Stimulated activated CD8-positive, alpha-beta memory T cell treated with anti-CD3 and anti-CD28 coated beads, Interleukin-7, amount 100 ng/mL, for 48 hours (primary cell): Measurements from ENCODE around the gene SETD5.
A peak's percentile ranks its signal among the peaks of the same experiment; 100 is the strongest.

Source experiments
- DNase-seq, 2 donors: peaks; one replicate each; pipeline ENCODE4 v3.0.0-alpha.2; 2020; ENCODE audit warnings: low read depth in 1 of 2; ENCODE audit errors: extremely low read depth in 1 of 2

The SETD5 gene

DNA sequence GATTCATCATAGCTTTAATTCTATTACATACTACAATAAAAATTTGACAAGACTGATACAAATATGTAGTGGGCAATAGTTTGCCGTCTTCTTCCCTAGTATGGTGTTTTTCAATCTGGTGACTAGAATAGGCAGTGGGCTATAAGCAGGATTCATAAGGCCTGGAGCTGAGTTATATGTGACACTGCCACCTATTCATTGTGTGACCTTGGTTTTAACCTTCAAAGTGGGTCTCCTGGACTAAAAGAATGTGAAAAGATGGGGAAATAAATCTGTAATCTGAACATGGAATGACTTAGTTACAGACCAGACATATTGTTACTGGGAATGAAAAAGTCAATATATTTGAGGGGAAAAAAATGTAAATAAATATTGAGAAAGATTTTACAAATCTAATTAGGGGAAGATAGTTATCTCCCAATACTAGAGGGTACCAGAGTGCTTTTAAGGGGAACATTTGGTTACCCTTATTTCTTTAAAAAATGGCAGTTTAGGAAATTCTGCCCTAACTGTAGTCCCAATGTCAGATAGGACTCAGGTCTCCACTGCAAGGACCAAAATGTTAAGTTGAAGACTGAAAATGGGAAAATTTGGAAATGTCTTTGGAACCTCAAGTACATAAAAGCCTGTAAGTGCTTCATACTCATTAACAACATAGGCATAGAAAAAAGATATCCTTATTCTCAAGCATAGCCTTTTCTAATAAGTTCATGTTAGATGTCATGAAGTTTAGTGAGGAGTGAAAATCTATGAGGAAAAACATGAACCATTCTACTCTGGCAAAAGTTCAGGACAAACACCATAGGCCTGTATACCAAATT lies 10.7 kb upstream of the SETD5 start:
- no peak for DNase-seq

- DNase-seq, result no peak
These were observed 10.1 kb upstream of the SETD5 start for GRCh38 chr3:9387322-9387655.

DNA sequence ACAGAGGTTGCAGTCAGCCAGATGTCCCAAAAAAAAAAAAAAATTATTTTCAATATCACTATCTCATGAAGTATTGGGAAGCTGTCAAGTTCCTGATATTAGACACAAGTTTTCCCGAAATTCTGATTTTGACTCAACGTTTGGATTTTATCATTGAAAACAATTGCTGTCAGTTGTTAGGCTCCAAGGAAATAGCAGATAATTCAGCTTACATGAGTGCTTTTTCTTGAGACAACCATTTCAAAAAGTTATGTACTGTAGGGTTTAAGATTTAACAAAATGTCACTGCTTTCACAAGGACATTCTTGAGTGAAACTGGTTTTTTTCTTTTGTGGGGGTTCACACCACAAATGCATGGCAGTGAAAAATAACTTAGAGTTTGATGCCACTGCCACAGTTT lies 9.3 kb upstream of the SETD5 start:
- no peak for DNase-seq

DNA sequence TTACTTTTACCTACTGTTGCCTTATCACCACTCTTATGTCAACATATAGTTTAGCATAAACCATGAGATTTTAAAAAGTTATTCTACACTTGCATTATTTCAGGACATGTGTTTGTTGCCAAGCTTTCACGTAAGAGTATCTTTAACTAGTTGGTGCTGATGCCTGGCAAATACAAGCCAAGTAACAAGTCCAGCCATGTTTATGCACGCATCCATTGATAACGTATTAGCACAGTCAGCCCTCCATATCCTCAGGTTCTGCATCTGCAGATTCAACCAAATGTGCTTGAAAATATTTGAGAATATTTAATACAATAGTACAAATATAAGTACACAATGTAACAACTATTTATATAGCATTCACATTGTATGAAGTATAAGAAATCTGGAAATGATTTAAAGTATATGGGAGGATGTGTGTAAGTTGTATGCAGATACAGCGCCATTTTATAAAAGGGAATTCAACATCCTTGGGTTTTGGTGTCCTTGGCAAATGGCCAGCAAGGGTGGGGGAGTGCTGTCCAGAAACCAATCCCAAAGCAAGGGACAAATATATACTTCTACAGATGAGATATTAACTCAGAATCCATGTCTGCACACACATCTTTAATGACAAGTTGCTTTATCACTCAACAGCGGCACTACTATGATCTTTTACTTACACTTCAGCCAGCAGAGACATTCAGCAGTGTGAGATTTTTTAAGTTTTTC lies 8.7 kb upstream of the SETD5 start:
- DNase-seq, result no peak

DNA sequence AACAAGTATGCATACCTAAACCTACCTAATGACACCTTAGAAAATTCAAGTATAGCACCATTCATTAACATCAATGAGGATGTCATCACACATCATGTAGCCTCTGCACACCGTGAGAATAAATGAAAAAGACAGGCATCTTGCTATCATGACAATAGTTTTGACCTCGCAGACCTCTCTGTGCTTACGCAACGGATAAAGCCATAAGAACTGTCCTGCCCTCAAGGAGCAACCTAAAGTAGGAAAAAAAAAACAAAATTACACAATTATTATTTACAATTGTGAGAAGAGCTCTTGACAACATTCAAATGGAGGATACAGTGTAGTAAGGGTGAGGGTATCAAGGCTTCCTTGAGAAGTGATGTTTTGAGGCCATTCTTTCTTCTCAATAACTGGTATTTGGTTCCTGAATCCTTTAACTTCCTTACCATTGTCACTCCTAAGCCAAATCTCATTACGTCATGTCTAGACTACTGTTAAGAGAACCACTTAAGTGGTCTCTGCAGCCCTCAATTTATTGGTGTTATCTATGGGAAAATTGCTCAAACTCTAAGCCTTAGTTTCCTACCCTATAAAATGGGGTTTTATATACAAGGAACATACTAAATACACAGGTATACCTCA lies 7.0 kb upstream of the SETD5 start:
- DNase-seq, result no peak

GRCh38 chr3:9392041-9392440 lies 5.4 kb upstream of the SETD5 start:
- DNase-seq, result no peak

DNA sequence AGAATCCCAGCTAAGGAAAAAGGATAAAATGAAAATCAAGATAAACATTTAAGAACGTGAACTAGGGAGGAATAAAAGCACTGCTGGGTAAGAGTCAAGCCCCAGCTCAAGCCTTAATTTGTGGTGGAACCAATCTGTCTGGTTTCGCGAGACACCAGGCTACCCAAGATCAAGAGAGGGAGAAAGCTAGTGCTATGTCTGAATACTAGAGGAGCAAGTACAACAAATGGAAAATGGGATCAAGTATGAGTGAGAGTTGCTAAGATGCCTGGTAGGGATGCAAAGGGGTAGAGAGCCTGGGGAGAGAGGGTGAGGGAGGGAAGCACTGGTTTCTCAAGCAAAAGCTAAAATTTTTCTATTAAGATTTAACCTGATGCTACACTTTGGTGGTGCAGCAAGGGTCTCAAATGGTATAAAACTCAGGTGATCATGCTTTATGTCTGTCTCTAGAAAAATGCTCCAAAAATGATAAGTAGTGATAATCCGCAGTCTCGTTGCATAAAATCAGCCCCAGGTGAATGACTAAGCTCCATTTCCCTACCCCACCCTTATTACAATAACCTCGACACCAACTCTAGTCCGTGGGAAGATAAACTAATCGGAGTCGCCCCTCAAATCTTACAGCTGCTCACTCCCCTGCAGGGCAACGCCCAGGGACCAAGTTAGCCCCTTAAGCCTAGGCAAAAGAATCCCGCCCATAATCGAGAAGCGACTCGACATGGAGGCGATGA lies 1.7 kb upstream of the SETD5 start:
- DNase-seq, result no peak

GRCh38 chr3:9396301-9396631 lies 1.1 kb upstream of the SETD5 start:
- DNase-seq, result peak in 1 of 2 donors; percentile 78

DNA sequence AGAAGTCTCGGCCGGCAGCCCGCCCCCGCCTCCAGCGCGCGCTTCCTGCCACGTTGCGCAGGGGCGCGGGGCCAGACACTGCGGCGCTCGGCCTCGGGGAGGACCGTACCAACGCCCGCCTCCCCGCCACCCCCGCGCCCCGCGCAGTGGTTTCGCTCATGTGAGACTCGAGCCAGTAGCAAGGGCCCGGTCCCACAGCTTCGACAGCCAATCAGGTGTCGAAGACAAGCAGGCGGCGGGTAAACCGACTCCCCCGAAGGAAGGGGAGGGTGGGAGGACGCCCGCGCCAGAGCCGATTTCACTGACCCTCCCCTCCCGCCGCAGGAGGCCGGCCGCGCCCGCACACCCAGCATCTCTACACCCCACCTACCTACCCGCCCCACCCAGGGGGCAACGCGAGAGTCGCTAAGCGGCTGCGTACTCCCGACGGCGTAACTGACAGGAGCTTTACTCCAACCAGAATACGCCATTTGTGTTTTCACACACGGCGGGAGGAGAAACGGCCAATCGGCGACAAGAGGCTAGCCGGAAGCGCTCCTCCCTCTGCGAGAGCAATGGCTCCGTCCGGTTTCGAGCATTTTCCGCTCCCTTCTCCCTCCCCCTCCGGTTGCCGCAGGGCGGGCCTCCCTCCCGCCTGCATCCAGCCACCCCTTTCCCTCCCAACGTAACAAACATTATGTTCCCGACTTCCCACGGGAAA lies 633 bp upstream of the SETD5 start:
- DNase-seq, result peak; percentile 94 to 97

GRCh38 chr3:9397906-9398699 lies 688 bp downstream of the SETD5 start:
- no peak for DNase-seq

GRCh38 chr3:9398700-9399336 lies 1.4 kb downstream of the SETD5 start:
- no peak for DNase-seq

GRCh38 chr3:9399337-9399703 lies 1.9 kb downstream of the SETD5 start:
- DNase-seq, result no peak

DNA sequence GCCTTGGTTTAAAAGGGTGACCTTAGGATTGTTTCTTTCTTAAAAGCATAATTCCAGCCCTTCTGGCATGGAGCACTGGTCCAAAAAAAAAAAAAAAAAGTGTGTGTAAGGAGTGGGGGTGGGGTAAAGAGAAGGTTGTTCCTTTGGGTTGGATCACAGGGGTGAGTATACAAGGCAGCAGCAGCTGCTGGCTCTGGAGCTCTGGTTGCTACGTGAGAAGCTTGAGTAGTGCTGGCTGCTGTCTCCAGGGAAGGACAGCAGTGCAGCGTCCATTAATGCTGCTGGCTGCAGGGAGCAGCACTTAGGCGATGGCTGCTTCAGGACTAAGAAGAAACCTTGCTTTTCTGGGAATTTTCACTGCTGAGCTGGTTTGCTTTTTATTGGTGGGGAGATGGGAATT lies 2.3 kb downstream of the SETD5 start:
- DNase-seq, result no peak

DNA sequence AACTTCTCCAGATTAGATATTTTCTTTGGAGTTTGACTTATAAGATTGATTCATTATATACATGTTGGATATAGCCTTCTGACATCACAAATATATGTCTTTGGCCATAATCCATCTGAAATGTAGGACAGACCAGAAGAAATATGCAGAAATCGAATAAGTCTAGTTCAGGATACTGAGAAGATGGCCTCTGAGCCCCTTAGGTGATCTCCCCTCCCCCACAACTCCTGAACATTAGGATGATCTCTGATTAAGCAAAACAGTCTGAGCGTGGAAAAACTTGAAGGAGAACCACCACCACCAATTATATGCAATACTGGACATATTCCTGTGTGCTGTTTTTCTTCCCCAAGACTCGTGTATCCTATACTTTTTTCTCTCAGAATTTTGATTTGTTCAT lies 3.2 kb downstream of the SETD5 start:
- DNase-seq, result no peak

DNA sequence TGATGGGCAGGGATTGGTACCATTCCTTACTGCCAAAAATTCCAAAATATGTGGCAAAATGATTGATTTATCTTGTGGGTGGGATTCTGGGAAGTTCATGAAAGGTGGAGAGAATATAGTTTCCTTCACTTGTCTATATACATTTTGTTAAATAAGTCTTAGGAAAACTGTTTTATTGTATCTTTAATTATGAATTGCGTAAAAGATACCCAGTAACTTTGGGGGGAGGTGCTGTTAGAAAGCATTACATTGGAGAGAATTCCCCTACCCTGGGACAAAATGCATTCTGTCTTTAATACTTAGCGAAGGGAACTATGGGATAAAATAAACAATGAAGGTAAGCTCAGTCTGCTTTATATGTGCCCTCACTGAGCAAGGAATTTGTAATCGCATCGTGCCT lies 4.6 kb downstream of the SETD5 start:
- no peak for DNase-seq

DNA sequence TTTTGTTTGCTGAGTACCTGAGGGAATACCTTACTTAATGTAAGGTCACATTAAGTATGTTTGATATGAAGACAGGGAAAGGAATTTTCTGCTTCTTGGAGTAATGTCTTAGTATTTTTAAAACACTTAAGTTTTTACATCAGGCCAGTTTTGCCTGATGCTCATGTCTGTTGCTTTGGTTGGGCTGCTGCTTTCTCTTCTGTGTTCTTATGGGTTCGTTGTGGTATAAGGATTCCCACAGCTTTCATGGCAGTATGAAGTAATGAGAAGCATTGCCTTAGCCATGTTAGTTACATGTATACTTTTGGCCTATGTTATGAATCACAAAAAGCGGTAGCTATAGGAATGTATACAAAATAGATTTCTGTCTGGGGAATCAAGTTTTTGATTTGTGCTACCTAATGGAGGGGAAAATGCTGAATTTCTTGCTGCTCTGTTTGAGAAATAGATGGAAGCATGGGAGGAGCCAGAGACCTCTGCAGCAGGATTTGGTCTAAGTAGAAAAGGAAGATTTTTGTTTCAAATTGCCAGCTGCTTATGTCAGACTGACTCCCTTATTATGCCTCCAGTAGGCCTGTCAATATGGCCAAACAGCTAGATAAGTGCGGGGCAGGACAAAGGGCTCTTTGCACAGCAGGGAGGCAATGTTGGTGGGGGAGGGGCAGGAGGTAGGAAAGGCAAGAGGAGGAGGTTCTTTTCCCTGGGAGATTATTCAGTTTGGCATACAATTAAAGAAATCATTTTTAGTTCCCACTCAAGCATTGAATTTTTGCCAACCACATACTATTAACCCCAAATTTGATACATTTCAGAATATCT lies 5.2 kb downstream of the SETD5 start:
- no peak for DNase-seq

GRCh38 chr3:9403463-9403862 lies 6.0 kb downstream of the SETD5 start:
- DNase-seq, result no peak

- DNase-seq, result no peak
These were observed 7.3 kb downstream of the SETD5 start for GRCh38 chr3:9404680-9405079.

DNA sequence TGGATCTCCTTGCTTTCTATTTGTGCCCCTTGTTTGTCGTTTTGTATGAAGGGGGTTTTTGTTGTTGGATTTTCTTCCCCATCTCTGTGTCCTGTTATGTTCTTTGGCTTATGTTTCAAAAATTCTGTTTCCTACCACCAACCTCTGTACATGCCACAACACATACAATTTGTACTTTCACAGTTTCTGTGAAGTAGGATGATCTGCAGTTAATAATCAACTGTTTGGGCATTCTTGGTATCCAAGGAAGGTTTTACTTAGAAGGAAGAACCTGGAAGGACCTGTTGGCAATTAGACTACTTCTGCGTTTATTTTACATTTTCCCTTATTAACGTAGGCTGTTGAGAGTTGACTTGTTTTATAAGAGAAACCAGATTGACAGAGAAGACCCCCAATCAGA lies 8.3 kb downstream of the SETD5 start:
- no peak for DNase-seq
